HEK293 (cell line): ENCODE data around the gene LZTR1.

Experiments used
- SP2 ChIP-seq: fragments of 450-650 bp; formaldehyde crosslinking; IDR thresholded peaks from 2 replicates; pipeline ENCODE4 v1.5.1; 2016; ENCODE audit warnings: missing biosample characterization, missing genetic modification characterization
- TCF7L2 ChIP-seq: IDR thresholded peaks from 2 replicates; pipeline ENCODE4 v1.6.1; 2011; ENCODE audit warnings: low read depth, mild to moderate bottlenecking, inconsistent platforms, low read length, moderate library complexity, borderline replicate concordance
- ZNF10 ChIP-seq: fragments of 450-650 bp; formaldehyde crosslinking; IDR thresholded peaks from 2 replicates; pipeline ENCODE4 v1.5.1; 2017; ENCODE audit warnings: missing biosample characterization, missing genetic modification characterization
- ZNF274 ChIP-seq, 2 experiments: fragments of 200-500 bp in 1 of 2; fragments of 450-650 bp in 1 of 2; sonication (Bioruptor generic) in 1 of 2; formaldehyde crosslinking in 1 of 2; IDR thresholded peaks; 2 replicates each; pipeline versions ENCODE4 v1.5.1 to v1.6.1; 2014 to 2016; ENCODE audit warnings: borderline replicate concordance in 1 of 2, inconsistent platforms in 1 of 2, low read length in 1 of 2, missing biosample characterization in 1 of 2, missing genetic modification characterization in 1 of 2
- ZNF292 ChIP-seq: fragments of 450-650 bp; formaldehyde crosslinking; IDR thresholded peaks from 2 replicates; pipeline ENCODE4 v1.5.1; 2016; ENCODE audit warnings: low read depth, missing biosample characterization, missing genetic modification characterization, borderline replicate concordance
- ZNF350 ChIP-seq: fragments of 450-650 bp; formaldehyde crosslinking; IDR thresholded peaks from 2 replicates; pipeline ENCODE4 v1.5.0; 2017; ENCODE audit warnings: missing biosample characterization, mild to moderate bottlenecking, missing genetic modification characterization
- ZNF561 ChIP-seq: fragments of 450-650 bp; IDR thresholded peaks from 2 replicates; pipeline ENCODE4 v1.5.1; 2018; ENCODE audit warnings: missing biosample characterization, missing genetic modification characterization, borderline replicate concordance
- ZNF600 ChIP-seq: fragments of 450-650 bp; formaldehyde crosslinking; IDR thresholded peaks from 2 replicates; pipeline ENCODE4 v1.5.1; 2016; ENCODE audit warnings: missing biosample characterization, missing genetic modification characterization
- ZNF621 ChIP-seq: fragments of 450-650 bp; formaldehyde crosslinking; IDR thresholded peaks from 2 replicates; pipeline ENCODE4 v1.5.1; 2017; ENCODE audit warnings: missing biosample characterization, missing genetic modification characterization
- TF ChIP-seq, protein P1 (sequence below): fragments of 450-650 bp; formaldehyde crosslinking; IDR thresholded peaks from 2 replicates; pipeline ENCODE4 v1.5.1; 2016; ENCODE audit warnings: missing biosample characterization, missing genetic modification characterization
- TF ChIP-seq, protein P2 (sequence below): fragments of 450-650 bp; formaldehyde crosslinking; conservative IDR thresholded peaks from 2 replicates; pipeline ENCODE4 v1.5.1; 2016; ENCODE audit warnings: low read depth, missing biosample characterization, missing genetic modification characterization
- TF ChIP-seq, protein P3 (sequence below): fragments of 450-650 bp; formaldehyde crosslinking; IDR thresholded peaks from 2 replicates; pipeline ENCODE4 v1.5.1; 2016; ENCODE audit warnings: missing biosample characterization, missing genetic modification characterization
- TF ChIP-seq, protein P4 (sequence below): fragments of 450-650 bp; formaldehyde crosslinking; IDR thresholded peaks from 2 replicates; pipeline ENCODE4 v1.5.1; 2017; ENCODE audit warnings: missing biosample characterization, missing genetic modification characterization

DNA sequence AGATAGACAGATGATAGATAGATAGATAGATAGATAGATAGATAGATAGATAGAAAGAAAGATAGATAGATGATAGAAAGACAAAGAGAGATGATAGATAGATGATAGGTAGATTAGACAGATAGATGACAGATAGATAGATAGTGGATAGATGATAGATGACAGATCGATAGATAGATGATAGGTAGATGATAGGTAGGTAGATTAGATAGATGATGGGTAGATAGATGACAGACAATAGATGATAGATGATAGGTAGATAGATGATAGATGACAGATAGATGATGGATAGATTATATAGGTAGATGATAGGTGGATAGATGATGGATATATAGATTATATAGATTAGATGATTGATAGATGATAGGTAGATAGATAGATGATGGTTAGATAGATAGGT is 4.3 kb downstream of the LZTR1 start:
- TF ChIP-seq ZNF274 (IDR thresholded peaks at IDR 0.05; ENCODE audit: low read length): no peak
- TF ChIP-seq ZNF274 (tag by site-specific recombination; IDR thresholded peaks at IDR 0.05; ENCODE audit: borderline replicate concordance): no peak
- TF ChIP-seq, protein P1, sequence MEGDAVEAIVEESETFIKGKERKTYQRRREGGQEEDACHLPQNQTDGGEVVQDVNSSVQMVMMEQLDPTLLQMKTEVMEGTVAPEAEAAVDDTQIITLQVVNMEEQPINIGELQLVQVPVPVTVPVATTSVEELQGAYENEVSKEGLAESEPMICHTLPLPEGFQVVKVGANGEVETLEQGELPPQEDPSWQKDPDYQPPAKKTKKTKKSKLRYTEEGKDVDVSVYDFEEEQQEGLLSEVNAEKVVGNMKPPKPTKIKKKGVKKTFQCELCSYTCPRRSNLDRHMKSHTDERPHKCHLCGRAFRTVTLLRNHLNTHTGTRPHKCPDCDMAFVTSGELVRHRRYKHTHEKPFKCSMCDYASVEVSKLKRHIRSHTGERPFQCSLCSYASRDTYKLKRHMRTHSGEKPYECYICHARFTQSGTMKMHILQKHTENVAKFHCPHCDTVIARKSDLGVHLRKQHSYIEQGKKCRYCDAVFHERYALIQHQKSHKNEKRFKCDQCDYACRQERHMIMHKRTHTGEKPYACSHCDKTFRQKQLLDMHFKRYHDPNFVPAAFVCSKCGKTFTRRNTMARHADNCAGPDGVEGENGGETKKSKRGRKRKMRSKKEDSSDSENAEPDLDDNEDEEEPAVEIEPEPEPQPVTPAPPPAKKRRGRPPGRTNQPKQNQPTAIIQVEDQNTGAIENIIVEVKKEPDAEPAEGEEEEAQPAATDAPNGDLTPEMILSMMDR (tag by site-specific recombination): no peak
- TF ChIP-seq ZNF10 (tag by site-specific recombination): no peak
- TF ChIP-seq ZNF561 (tag by site-specific recombination): no peak
- no peak for TF ChIP-seq ZNF621
- TF ChIP-seq, protein P2, sequence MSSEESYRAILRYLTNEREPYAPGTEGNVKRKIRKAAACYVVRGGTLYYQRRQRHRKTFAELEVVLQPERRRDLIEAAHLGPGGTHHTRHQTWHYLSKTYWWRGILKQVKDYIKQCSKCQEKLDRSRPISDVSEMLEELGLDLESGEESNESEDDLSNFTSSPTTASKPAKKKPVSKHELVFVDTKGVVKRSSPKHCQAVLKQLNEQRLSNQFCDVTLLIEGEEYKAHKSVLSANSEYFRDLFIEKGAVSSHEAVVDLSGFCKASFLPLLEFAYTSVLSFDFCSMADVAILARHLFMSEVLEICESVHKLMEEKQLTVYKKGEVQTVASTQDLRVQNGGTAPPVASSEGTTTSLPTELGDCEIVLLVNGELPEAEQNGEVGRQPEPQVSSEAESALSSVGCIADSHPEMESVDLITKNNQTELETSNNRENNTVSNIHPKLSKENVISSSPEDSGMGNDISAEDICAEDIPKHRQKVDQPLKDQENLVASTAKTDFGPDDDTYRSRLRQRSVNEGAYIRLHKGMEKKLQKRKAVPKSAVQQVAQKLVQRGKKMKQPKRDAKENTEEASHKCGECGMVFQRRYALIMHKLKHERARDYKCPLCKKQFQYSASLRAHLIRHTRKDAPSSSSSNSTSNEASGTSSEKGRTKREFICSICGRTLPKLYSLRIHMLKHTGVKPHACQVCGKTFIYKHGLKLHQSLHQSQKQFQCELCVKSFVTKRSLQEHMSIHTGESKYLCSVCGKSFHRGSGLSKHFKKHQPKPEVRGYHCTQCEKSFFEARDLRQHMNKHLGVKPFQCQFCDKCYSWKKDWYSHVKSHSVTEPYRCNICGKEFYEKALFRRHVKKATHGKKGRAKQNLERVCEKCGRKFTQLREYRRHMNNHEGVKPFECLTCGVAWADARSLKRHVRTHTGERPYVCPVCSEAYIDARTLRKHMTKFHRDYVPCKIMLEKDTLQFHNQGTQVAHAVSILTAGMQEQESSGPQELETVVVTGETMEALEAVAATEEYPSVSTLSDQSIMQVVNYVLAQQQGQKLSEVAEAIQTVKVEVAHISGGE (tag by site-specific recombination): no peak
- no peak for TF ChIP-seq TCF7L2
- TF ChIP-seq, protein P3, sequence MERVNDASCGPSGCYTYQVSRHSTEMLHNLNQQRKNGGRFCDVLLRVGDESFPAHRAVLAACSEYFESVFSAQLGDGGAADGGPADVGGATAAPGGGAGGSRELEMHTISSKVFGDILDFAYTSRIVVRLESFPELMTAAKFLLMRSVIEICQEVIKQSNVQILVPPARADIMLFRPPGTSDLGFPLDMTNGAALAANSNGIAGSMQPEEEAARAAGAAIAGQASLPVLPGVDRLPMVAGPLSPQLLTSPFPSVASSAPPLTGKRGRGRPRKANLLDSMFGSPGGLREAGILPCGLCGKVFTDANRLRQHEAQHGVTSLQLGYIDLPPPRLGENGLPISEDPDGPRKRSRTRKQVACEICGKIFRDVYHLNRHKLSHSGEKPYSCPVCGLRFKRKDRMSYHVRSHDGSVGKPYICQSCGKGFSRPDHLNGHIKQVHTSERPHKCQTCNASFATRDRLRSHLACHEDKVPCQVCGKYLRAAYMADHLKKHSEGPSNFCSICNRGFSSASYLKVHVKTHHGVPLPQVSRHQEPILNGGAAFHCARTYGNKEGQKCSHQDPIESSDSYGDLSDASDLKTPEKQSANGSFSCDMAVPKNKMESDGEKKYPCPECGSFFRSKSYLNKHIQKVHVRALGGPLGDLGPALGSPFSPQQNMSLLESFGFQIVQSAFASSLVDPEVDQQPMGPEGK (tag by site-specific recombination): no peak
- TF ChIP-seq ZNF350: no peak
- no peak for TF ChIP-seq ZNF600 (tag by site-specific recombination)
- TF ChIP-seq ZNF292 (tag by site-specific recombination): no peak
- TF ChIP-seq SP2 (tag by site-specific recombination): no peak
- TF ChIP-seq, protein P4, sequence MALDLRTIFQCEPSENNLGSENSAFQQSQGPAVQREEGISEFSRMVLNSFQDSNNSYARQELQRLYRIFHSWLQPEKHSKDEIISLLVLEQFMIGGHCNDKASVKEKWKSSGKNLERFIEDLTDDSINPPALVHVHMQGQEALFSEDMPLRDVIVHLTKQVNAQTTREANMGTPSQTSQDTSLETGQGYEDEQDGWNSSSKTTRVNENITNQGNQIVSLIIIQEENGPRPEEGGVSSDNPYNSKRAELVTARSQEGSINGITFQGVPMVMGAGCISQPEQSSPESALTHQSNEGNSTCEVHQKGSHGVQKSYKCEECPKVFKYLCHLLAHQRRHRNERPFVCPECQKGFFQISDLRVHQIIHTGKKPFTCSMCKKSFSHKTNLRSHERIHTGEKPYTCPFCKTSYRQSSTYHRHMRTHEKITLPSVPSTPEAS (tag by site-specific recombination): no peak
